ENCODE measurements around the gene PAM.
"Not testable (repeated sequence)": the region's sequence is repeated elsewhere in the genome, so short reads cannot be mapped to it uniquely, and the experiment has no call there.

Gene PAM

GRCh38 chr5:103005276-103005675 is 250.2 kb downstream of the PAM start:
- DNase-seq: no peak

GRCh38 chr5:103006921-103007320 is 251.8 kb downstream of the PAM start:
- no peak for DNase-seq

- no peak for DNase-seq
Observed at GRCh38 chr5:103010168-103010567, 255.1 kb downstream of the PAM start.

- no peak for DNase-seq
Observed at GRCh38 chr5:103013933-103014552, 258.9 kb downstream of the PAM start.

GRCh38 chr5:103014983-103015382 is 259.9 kb downstream of the PAM start:
- DNase-seq: no peak

GRCh38 chr5:103016167-103016566 is 261.1 kb downstream of the PAM start:
- DNase-seq: no peak

- no peak for DNase-seq
Observed at GRCh38 chr5:103019804-103020203, 264.7 kb downstream of the PAM start.

GRCh38 chr5:103021314-103021713 is 266.2 kb downstream of the PAM start:
- peak in 1 of 2 donors; percentile 2 for DNase-seq

- DNase-seq: no peak
Observed at GRCh38 chr5:103027267-103027666, 272.2 kb downstream of the PAM start.

- DNase-seq: no peak
Observed at GRCh38 chr5:103031607-103032006, 276.5 kb downstream of the PAM start.

- no peak for DNase-seq
Observed at GRCh38 chr5:103033696-103034095, 278.6 kb downstream of the PAM start.

- DNase-seq: no peak
Observed at GRCh38 chr5:103034662-103035392, 279.7 kb downstream of the PAM start.

- DNase-seq: no peak
Observed at GRCh38 chr5:103035701-103036100, 280.6 kb downstream of the PAM start.

GRCh38 chr5:103036601-103037000 is 281.5 kb downstream of the PAM start:
- DNase-seq: no peak

- no peak for DNase-seq
Observed at GRCh38 chr5:103037673-103038455, 282.8 kb downstream of the PAM start.

GRCh38 chr5:103041071-103041676 is 286.1 kb downstream of the PAM start:
- DNase-seq: peak; percentile 16 to 35

GRCh38 chr5:103046706-103047105 is 291.6 kb downstream of the PAM start:
- DNase-seq: not testable (repeated sequence)

GRCh38 chr5:103057208-103058130 is 302.4 kb downstream of the PAM start:
- no peak for DNase-seq

- no peak for DNase-seq
Observed at GRCh38 chr5:103059525-103059924, 304.4 kb downstream of the PAM start.

- DNase-seq: no peak
Observed at GRCh38 chr5:103060424-103060954, 305.4 kb downstream of the PAM start.

GRCh38 chr5:103066326-103066725 is 311.2 kb downstream of the PAM start:
- no peak for DNase-seq

- DNase-seq: not testable (repeated sequence)
Observed at GRCh38 chr5:103073500-103073899, 318.4 kb downstream of the PAM start.

All from inflammatory macrophage (primary cell).